NCI-H187 (cell line): ENCODE data around the gene TMSB4X.
"Not testable (repeated sequence)": the region's sequence is repeated elsewhere in the genome, so short reads cannot be mapped to it uniquely, and the experiment has no call there.

Experiments
- DNase-seq, 2 experiments: peaks; one replicate each; lab custom pipeline; 2025; lab: John Stamatoyannopoulos, UW

The TMSB4X gene

DNA sequence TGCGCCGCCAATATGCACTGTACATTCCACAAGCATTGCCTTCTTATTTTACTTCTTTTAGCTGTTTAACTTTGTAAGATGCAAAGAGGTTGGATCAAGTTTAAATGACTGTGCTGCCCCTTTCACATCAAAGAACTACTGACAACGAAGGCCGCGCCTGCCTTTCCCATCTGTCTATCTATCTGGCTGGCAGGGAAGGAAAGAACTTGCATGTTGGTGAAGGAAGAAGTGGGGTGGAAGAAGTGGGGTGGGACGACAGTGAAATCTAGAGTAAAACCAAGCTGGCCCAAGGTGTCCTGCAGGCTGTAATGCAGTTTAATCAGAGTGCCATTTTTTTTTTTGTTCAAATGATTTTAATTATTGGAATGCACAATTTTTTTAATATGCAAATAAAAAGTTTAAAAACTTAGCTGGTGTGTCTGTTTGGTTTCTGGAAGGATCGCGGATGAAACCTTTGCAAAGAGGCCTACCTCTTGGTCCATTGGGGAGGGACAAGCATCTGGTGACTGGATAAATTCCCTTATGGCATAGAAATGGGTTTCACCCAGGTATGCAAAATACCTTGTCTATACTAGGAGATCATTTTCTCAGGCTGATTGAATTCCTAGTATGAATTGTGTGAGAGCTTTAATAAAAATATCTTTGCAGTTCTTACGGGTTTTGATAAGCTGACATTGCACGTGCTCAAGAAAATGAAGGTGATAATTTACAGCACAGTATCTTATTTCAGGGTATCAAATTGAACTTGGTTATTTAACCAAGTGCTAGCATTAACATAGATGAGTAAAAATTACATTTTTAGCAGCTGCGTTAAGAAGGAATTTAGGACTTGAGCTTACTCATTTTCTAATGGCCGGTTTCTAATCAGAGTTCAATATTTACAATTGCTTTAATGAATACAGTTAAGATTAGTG, 2.2 kb downstream of the TMSB4X start:
- not testable (repeated sequence) for DNase-seq

DNA sequence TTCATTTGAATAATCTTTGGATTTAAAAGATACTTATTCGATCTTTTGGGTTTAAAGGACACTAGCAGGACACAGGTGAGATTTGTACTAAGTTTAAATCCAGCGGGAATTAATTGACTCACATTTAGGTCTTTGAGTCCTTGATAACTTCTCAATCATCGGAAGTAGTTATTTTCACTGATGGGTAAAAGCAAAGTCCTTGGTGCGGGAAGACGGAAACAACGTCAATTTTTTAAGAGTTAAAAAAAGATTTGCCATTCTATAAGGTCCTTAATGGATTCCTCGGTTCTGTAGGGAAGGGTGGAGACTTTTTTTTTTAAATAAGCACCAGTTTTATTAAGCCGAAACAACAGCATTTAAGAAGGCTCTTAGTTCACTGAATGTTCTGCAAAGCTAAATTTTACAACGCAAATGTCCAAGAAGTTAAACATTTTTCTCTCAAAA, 2.9 kb downstream of the TMSB4X start:
- DNase-seq: no peak

DNA sequence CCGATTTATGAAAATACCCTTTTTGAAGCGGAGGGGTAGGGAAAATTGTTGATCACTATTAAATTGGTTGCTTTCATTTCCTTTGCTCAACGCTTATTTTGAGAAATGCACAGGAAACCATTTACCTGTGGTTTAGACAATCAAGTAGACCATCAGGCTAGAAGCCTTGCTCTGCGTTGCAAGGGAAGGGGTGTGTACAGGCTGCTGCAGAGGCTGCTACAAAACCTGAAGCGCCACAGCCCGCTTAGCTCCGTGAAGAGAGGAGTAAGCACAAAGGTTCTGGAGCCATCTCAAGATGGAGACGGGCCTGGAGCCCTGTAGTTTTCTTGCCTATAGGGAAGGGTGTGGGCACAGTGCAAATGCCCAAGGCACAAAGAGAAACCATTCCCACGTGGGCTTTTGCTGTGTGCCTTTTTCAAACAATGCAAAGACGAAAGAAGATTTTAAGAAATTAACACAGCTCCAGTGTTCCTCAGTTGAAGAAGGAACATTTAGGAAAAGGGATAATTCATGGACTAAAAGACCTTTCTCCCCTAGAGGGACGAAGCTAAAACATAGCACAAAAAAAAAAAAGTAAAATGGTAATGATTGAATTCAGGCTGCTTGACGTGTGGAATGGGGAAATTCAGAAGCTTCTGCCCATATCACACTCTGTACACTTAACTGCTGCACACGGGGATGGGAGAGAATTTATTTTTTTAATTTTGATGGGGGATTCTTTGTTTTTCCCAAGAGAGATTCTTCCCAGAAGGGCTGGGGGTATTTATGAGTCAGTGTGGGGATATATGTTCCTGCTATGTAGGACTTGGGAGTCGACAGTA, 3.5 kb downstream of the TMSB4X start:
- no peak for DNase-seq

DNA sequence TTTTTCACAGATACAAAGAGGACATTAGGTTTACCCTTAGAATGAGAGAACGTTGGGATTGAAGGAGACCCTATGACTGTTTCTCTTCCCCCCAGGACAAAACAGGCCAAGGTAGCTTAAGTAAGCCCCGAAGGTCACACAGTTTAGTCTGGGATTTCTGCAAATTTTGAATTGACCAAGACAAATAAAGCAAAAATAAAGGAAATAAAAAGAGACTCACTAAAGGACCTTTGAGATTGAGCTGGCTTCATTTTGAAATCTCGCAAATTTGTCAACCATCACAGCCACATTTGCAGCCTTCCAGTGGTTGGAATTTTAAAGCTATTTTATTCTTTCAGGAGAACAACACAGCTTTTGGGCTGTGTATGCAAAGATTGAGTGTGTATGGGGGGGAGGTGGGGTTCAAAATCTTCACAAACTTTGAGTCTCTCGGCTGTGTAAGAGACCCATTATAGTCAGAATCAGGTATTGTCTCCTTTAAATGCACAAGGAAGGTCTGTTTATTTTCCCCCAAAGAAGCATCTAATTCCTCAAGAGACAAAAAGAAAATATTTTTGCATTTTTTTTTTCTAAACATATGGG, 4.2 kb downstream of the TMSB4X start:
- no peak for DNase-seq

DNA sequence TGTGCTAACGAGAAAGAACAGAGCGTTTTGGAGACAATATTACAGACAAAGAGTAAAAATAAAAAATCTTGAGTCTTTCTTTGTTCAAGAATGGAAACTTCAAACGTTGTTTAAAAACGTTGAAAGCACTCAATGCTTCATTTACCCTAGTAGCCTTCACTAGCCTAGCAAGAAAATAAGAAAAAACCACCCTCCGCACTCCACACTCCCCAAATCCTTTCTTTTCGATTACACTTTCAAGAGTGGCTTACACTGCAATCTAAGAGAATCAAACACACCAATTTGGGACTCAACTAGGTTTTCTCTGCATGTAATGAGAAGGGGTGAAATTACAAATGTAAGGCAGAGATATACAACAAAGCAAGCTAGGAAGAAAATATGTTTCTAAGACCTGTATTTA, 4.7 kb downstream of the TMSB4X start:
- no peak for DNase-seq

DNA sequence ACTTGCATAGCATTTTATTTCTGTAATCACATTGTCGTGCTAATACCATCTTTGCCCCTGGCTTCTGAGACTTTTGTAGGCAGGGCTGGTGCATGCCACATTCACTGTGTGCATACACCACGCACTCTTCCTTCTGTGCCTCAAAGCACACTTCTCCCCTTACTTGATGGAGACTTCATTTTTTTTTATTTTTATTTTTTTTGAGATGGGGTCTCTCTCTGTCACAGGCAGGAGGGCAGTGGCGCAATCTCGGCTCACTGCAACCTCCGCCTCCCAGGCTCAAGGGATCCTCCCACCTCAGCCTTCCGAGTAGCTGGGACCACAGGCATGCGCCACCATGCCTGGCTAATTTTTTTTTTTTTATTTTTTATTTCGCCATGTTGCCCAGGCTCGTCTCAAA, 5.1 kb downstream of the TMSB4X start:
- not testable (repeated sequence) for DNase-seq

DNA sequence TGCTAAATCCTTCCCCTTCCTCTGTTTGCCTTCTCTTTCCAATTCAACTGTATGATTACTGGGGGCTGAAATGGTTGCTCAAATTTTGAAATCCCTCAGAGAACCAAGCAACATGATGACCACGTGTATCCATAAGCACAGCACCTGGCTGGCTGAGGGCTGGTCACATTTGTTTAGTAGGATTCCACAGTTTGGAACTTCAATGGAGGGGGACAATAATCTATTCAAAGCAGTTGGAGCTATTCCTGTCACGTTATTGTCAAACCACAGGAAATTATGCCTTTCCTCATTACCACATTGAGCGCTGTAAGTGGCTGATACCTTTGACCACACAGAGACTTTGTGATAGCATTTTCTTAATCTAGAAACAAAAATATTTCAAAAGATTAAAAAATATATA, 7.0 kb downstream of the TMSB4X start:
- no peak for DNase-seq

DNA sequence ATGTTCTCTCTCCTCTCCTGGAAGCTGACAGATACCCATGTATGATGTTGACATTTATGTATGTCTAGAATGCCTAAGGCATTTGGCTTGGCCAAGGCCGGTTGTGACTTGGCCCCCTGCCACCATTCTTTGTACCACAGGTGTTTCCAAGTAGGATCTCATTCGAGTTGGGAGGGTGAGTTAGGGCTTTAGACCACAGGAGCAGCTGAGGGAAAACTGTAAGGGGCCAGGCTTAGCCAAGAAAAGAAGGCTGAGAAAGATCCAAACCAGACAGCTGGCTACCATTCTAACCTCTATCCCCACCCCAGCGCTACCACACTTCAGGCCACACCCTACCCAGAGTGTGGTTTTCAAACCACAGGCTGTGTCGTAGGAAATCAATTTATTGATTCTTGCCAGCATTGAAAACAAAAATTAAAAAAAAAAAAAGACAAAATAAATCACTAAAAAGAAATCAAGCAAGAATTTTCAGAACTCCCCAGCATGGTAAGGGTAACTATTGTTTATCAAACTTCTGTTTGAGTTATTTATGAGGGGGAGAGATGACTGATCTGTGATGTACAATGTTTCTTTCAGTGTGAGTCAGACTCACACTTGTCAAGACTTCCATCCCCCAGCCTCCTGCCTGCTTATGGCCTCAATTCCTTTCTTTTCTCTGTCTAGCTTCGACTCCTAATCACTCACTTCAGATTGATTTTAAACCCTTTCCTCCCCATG, 9.9 kb downstream of the TMSB4X start:
- no peak for DNase-seq

DNA sequence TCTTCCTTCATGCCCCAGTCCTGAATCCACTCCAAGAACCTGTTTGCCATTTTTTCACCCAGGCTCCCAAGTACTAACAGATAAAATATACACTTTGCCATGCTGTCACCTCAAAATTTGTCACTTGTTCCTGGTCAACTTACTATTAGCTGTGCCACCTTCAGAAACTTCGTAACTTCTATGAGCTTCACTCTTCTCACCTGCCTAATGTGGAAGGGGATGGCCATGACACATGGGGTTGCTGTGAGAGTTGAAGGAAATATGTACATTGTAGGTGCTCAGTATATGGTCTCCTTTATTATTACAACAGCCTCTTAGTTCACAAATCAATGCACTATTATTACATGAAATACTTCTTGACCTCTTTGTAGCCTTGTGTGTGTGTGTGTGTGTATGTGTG, 10.4 kb downstream of the TMSB4X start:
- no peak for DNase-seq

DNA sequence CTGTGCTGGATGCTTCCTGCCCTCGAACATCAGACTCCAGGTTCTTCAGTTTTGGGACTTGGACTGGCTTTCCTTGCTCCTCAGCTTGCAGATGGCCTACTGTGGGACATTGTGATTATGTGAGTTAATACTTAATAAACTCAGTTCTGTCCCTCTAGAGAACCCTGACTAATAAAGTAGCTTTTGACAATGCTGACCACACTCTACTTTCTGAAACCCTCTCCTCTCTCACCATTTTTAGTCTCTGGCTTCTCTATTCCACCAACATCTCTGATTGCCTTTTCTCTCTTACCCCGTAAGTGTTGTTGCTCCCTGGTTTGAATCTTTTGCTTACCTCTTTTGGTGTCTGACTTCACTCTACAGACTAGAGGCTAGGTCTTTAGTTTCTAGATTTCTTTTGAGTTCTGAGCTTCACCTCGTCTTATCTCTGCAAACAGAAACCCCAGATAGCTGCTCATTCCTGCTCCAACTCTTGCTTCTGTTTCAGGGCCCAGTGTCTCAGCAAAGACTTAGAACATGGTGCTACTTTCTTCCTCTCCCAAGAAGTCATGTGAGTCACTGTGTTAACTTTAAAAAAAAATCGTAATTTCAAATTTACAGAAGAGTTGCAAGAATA, 11.4 kb downstream of the TMSB4X start:
- no peak for DNase-seq

DNA sequence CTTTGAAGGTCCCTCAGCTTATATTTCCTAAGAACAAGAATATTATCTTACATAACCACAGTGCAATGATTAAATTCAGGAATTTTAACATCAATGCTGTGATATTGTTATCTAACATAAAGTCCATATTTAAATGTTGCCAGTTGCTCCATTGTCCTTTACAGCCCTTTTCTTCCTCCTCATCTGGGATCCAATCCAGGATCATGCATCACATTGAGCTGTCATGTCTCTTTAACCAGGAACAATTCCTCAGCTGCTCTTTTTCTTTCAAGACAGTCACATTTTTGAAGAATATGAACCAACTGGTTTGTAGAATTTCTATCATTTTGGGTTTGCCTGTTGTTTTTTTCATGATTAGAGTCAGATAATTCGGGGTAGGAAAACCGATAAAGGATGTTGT, 12.0 kb downstream of the TMSB4X start:
- no peak for DNase-seq

DNA sequence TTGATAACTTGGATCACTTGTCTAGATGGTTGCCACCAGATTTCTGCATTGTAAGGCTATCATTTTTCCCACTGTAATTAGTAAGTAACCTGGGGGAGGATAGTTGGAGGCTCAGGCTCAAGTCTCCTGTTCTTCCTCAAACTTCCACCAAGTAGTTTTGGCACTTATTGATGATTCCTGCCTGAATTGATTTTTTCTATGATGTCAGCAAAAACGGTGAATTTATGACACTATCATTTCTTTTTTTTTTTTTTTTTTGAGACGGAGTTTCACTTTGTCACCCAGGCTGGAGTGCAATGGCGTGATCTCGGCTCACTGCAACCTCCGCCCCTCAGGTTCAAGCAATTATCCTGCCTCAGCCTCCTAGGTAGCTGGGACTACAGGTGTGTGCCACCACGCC, 12.4 kb downstream of the TMSB4X start:
- no peak for DNase-seq

DNA sequence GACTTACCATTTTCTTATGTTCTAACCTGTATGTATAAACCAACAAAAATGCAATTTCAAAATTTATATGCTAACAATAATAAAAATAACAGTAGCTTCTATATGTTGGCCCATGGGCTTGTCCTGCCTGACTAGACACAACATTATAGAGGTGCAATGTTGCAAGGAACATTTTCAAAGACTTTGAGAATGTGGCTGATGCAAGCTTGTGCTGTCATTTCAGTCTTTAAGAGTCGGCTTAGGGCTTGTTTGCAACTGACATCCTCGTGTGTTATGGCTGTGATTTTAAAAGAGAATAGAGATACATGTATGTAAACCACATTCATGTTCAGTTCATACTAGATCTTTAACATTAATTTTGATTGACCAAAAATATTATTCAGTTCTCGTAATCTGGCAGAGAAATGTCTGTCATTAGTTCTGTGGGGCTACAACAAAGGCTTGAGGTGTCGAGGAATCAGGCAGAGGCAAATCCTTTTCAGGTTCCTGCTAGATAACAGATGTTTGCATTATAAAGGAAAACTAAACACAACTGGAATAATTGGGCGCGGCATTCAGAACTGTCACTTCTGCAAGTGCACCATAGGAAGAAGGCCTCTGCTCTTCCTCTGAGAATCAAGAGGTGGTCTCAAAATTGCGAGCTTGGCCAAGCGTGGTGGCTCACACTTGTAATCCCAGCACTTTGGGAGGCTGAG, 13.1 kb downstream of the TMSB4X start:
- no peak for DNase-seq

DNA sequence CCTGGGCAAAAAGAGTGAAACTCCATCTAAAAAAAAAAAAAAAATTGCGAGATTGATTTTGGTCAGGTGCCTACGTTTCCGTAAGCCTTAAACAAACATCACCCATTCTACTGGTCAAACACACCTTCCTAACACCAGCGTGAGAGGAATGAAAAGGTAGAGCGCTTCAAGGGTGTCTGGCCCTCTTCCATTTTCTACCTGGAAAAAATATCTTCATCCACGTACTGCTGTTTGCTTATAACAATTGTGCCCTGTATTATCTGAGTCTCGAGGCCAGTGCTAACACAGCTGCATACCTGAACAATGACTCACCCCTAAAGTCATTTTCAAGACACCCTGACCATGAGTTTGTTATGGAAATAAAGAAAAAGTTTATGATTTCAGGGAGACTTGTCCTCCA, 13.9 kb downstream of the TMSB4X start:
- DNase-seq: no peak

DNA sequence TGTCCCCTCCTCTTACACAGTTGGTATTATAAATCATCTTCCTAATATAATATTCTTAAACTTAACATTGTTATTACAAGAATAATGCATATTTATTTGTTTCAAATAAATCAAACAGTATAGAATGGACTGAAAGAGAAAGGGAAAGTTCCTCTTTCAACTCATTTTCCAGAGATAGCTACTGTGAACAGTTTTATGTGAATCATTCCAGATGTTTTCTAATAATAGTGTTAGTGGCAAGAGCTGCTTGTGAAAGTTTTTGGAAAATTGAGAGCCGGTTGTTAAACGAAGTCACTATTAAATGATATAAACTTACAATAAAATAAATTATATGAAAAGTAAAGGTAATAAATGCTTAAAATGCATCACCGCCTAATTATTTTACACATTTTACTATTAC, 14.6 kb downstream of the TMSB4X start:
- DNase-seq: no peak

DNA sequence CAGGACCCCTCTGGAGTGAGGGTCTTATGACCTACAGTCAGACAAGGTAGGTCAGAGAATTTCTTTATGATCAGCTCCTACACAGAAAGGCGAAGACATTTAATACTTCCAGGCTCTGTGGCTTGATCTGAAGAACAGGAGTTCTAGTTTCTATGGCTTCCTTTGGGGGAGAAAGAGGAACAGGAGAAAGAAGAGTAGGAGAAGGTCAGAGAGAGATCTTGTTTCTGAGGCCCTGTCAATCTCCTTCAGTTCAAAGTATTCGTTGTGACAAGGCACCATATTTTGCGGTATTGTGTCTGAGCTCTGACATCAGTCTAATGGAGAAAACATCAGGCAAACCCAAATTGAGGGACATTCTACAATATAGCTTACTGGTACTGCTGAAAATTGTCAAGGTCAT, 16.7 kb downstream of the TMSB4X start:
- DNase-seq: no peak

DNA sequence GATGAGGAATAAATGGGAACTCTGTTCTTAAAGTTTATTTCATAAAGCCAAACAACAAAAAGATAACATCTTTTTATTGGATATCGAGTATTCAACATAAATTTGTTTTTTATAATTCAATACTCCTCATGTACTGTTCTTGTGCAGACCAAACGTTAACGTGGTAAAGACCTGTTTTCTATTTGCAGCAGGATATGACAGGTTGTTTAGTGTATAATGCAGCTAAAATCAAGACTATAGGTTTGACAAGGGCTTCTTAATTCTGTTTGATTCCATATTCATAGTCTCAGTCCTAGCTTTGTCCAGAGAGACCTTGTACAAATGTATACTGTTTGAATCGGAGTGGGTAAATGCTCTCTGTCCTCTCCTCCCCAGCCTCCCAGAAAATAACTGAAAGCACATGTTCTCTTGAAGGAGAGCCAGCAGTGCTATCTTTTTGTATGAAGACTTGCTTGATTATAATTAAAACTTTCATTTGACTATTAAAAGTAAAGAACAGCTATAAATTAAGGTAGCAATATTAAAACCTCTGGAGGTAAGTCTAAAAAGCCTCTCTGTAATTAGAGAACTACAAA, 17.7 kb downstream of the TMSB4X start:
- no peak for DNase-seq

DNA sequence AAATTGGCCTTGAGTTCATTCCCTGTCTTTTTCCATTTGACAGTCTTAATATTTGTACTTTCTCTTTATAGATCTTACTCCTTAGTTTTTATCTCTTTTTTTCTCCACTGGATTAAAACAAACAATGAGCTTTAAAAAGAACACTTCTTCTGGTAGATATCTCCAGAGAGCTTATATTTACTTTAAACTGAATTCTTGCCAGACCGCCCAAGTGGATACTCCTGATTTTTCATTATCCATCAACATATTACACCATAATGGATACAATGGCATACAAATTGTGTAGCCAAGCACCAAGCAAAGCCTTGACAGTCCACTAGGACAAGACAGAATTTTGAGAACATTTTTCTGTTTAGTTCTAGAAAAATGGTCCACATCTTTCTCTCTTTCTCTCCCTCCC, 18.9 kb downstream of the TMSB4X start:
- DNase-seq: no peak

DNA sequence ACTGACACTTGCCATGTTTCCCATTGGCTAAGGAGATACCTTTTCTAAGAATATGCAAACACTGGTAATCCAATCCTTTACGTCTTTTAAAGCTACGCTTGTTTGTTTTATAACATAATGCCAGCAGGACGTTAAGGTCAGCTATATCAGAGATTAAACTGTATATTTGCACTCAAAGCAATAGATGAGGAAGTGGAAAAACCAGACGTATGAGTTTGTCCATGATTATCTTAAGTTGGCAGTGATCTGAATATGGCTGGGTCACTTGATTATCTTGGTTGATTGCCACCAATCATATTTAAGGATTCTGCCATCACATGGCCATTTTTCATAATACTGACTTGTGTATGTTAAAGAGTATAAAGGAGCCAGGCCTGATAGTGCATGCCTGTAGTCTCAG, 19.4 kb downstream of the TMSB4X start:
- DNase-seq: no peak

DNA sequence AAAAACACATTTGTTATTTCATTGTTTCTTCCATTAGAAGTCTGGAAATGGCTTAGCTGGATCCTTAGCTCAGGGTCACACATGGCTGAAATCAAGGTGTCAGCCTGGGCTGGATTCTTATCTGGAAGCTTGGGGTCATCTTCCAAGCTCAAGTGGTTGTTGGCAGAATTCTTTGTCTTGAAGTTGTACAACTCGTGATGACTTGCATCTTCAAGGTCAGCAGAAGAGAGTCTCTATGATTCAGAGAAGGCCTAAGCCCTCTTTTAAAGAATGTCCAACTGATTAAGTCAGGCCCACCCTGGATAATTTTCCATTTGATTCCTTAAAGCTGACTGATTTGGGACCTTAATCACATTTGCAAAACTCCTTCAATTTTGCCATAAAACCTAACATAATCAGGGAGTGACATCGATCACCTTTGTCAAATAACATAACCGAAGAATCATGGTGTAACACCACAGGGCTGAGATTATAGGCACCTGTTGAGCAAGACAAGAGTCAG, 22.1 kb downstream of the TMSB4X start:
- no peak for DNase-seq
